CD4-positive, alpha-beta T cell (primary cell): Measurements from ENCODE around the gene PGGT1B. TPM values are rescaled to one million over a fixed set of nuclear protein-coding genes. Genes with fewer than 3 reads are reported as not detected.

Source experiments
- ATAC-seq: fragments of 200-7000 bp; cut with Tn5 transposase; one replicate; pipeline ENCODE4 v1.10.0; 2022; ENCODE audit warnings: mild to moderate bottlenecking; ENCODE audit not compliant: poor library complexity
- CTCF ChIA-PET: fragments of 350-600 bp; sonication (Branson Sonifier 250); formaldehyde crosslinking; loops from one replicate; lab custom pipeline; 2021; ENCODE audit warnings: antibody characterized with exemption, inconsistent platforms; lab: Charles Lee
- POLR2A ChIA-PET: fragments of 350-600 bp; sonication (Branson Sonifier 250); formaldehyde crosslinking; loops from one replicate; lab custom pipeline; 2021; ENCODE audit warnings: antibody characterized with exemption, inconsistent platforms; lab: Charles Lee
- DNase-seq, 14 experiments: peaks; one replicate each; pipeline ENCODE4 v3.0.0-alpha.2; 2013 to 2020; ENCODE audit warnings: mixed read lengths in 2 of 14
- H3K27ac ChIP-seq, 2 donors: one replicate each; pipeline versions ENCODE4 v1.5.1 to v1.7.0; 2013; ENCODE audit warnings: low read length in 2 of 2, low read depth in 1 of 2, mild to moderate bottlenecking in 1 of 2
- H3K27me3 ChIP-seq, 2 experiments: 1 replicate in 1 of 2; 2 replicates in 1 of 2; pipeline versions ENCODE4 v1.6.1 to v1.7.0; 2013; ENCODE audit warnings: low read length in 2 of 2, control low read depth in 1 of 2, mild to moderate bottlenecking in 1 of 2, moderate library complexity in 1 of 2; ENCODE audit not compliant: insufficient read depth in 2 of 2, control insufficient read depth in 1 of 2
- H3K36me3 ChIP-seq: one replicate; pipeline ENCODE4 v1.6.1; 2013; ENCODE audit warnings: low read length, control low read depth; ENCODE audit not compliant: insufficient read depth
- H3K4me1 ChIP-seq: one replicate; pipeline ENCODE4 v1.6.1; 2013; ENCODE audit warnings: low read length, control low read depth; ENCODE audit not compliant: insufficient read depth
- H3K4me3 ChIP-seq: one replicate; pipeline ENCODE4 v1.5.1; 2013; ENCODE audit warnings: mild to moderate bottlenecking, low read length, moderate library complexity
- H3K9me3 ChIP-seq, 2 experiments: 1 replicate in 1 of 2; 2 replicates in 1 of 2; pipeline versions ENCODE4 v1.6.1 to v1.7.0; 2013; ENCODE audit warnings: low read length in 2 of 2, mild to moderate bottlenecking in 2 of 2, control low read depth in 1 of 2, moderate library complexity in 1 of 2; ENCODE audit not compliant: control insufficient read depth in 1 of 2, insufficient read depth in 1 of 2
- H3K27ac Mint-ChIP-seq: one replicate; pipeline ENCODE4 v1.8.0; 2020; ENCODE audit warnings: mixed read lengths
- H3K27me3 Mint-ChIP-seq: one replicate; pipeline ENCODE4 v1.8.0; 2021; ENCODE audit warnings: mixed read lengths
- H3K36me3 Mint-ChIP-seq: one replicate; pipeline ENCODE4 v1.8.0; 2021; ENCODE audit warnings: low read depth, mixed read lengths
- H3K4me1 Mint-ChIP-seq: one replicate; pipeline ENCODE4 v1.8.0; 2021; ENCODE audit warnings: low read depth, mixed read lengths
- H3K4me3 Mint-ChIP-seq: one replicate; pipeline ENCODE4 v1.8.0; 2020; ENCODE audit warnings: mild to moderate bottlenecking, mixed read lengths
- H3K9me3 Mint-ChIP-seq: one replicate; pipeline ENCODE4 v1.8.0; 2020; ENCODE audit warnings: mixed read lengths
- intact Hi-C, 2 experiments: fragments of 100-400 bp; cut with DNase I in 1 of 2; cut with micrococcal nuclease in 1 of 2; formaldehyde crosslinking; loops; one replicate each; pipeline versions ENCODE4 v1.15.1 to v1.9.0; 2023 to 2025; cut with DNase I, micrococcal nuclease
- total RNA-seq, 174 experiments: library from RNA in 2 of 174; stranded (reverse) in 2 of 174; gene quantifications; one replicate each; pipeline ENCODE4 v1.2.3 and lab custom pipeline; 2021 to 2026
- TF ChIP-seq, protein P1 (sequence below): fragments of 200-600 bp; IDR thresholded peaks from one replicate; pipeline ENCODE4 v1.8.0; 2022; ENCODE audit warnings: antibody characterized with exemption, mild to moderate bottlenecking

PGGT1B gene
- total RNA-seq, 2 experiments from 2014 or later: 37.5 to 39.3 TPM

DNA sequence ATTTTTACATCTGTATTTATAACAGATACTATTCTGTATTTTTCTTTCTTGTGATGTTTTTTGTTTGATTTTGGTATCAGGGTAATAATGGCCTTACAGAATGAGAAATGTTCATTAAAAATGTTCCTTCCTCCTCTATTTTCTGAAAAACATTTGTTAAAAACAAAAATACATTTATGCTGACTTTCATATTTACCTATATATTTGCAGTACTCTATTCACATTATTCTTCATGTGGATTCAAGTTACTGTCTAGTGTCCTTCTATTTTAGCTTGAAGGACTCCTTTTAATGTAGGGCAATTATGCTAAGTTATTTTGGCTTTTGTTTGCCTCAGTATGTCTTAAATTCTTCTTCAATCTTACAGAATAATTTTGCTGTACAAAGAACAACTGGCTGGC is 28.7 kb upstream of the PGGT1B start:
- Histone ChIP-seq H3K4me1 (peaks cover 8% of the 10 kb centered on the region), H3K9me3 (peaks cover 0 to 4% of the 10 kb centered on the region in 2 experiments), H3K36me3 (no peaks in the 10 kb centered on the region), H3K4me3 (no peak overlapping the region), H3K27ac (no peak overlapping the region), H3K27me3 (no peaks in the 10 kb centered on the region)
- DNase-seq (no peak), ATAC-seq (no peak)
- TF ChIP-seq, protein P1, sequence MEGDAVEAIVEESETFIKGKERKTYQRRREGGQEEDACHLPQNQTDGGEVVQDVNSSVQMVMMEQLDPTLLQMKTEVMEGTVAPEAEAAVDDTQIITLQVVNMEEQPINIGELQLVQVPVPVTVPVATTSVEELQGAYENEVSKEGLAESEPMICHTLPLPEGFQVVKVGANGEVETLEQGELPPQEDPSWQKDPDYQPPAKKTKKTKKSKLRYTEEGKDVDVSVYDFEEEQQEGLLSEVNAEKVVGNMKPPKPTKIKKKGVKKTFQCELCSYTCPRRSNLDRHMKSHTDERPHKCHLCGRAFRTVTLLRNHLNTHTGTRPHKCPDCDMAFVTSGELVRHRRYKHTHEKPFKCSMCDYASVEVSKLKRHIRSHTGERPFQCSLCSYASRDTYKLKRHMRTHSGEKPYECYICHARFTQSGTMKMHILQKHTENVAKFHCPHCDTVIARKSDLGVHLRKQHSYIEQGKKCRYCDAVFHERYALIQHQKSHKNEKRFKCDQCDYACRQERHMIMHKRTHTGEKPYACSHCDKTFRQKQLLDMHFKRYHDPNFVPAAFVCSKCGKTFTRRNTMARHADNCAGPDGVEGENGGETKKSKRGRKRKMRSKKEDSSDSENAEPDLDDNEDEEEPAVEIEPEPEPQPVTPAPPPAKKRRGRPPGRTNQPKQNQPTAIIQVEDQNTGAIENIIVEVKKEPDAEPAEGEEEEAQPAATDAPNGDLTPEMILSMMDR: no peak
- ChIA-PET CTCF (no interaction called here), POLR2A (no interaction called here)
- no peak overlapping the region for H3K4me3 Mint-ChIP-seq
- H3K9me3 Mint-ChIP-seq: peaks cover 2% of the 10 kb centered on the region
- intact Hi-C loops: no loop called here
- H3K36me3 Mint-ChIP-seq: no peaks in the 10 kb centered on the region
- peaks cover 11% of the 10 kb centered on the region for H3K4me1 Mint-ChIP-seq
- no peak overlapping the region for H3K27ac Mint-ChIP-seq
- H3K27me3 Mint-ChIP-seq: no peaks in the 10 kb centered on the region

DNA sequence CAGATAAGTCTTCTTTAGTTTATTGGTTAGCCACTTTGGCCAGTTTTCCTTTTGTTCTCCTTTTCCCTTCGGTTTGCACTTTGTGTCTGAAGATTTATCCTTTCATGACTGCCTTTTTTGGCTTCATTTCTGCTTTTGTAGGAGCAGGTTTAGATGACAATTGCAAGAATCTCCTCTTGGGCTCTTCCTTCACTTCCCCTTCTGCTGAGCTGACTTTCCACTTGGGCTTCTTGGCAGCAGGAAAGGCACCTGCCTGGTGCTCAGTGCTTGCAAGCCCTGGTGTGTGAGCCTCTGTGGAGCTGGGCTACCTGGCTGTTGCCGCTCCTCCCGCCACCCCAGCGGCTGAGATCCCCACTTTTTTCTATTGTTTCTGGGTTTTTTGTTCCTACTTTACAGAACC is 26.4 kb upstream of the PGGT1B start:
- peaks cover 0 to 4% of the 10 kb centered on the region in 2 experiments for H3K9me3 ChIP-seq
- no peak overlapping the region for H3K4me3 ChIP-seq
- H3K4me1 ChIP-seq: no peaks in the 10 kb centered on the region
- TF ChIP-seq, protein P1: no peak
- Mint-ChIP-seq H3K9me3 (peaks cover 2% of the 10 kb centered on the region), H3K27ac (no peak overlapping the region), H3K4me3 (no peak overlapping the region), H3K4me1 (peaks cover 4% of the 10 kb centered on the region), H3K27me3 (no peaks in the 10 kb centered on the region), H3K36me3 (peaks cover 3% of the 10 kb centered on the region)
- intact Hi-C loops: no loop called here
- no peaks in the 10 kb centered on the region for H3K36me3 ChIP-seq
- ChIA-PET CTCF (no interaction called here), POLR2A (no interaction called here)
- no peak for DNase-seq
- ATAC-seq: no peak
- no peak overlapping the region for H3K27ac ChIP-seq
- H3K27me3 ChIP-seq: no peaks in the 10 kb centered on the region

DNA sequence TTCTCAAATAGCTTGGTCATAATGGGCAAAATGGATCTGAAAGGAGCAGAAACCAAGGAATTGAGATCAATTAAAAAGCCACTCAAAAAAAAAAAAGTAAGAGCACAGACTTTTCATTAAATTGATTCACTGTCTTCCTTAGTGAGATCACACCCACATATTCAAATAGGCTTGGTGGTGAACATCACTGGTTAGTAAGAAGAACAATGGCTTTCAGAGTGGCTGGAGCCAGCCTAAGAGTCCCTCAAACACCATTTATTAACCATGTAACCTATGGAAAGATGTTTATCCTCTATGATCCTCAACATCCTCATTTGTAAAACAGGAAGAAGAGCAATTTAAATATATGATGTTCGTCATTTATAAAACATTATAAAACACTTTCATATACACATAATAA is 21.3 kb upstream of the PGGT1B start:
- ChIA-PET POLR2A (no interaction called here), CTCF (interaction anchor here (0.7 kb wide), 1 partner anchor 291 kb away, joined by 3 read pairs; no protein-coding TSS in a partner anchor)
- Mint-ChIP-seq H3K36me3 (peaks cover 3% of the 10 kb centered on the region), H3K27me3 (no peaks in the 10 kb centered on the region), H3K27ac (no peak overlapping the region), H3K4me3 (no peak overlapping the region), H3K4me1 (peaks cover 4% of the 10 kb centered on the region), H3K9me3 (no peaks in the 10 kb centered on the region)
- intact Hi-C loops: no loop called here
- Histone ChIP-seq H3K9me3 (no peaks in the 10 kb centered on the region), H3K27ac (no peak overlapping the region), H3K4me1 (no peaks in the 10 kb centered on the region), H3K4me3 (no peak overlapping the region), H3K36me3 (no peaks in the 10 kb centered on the region), H3K27me3 (no peaks in the 10 kb centered on the region)
- TF ChIP-seq, protein P1: no peak
- ATAC-seq (no peak), DNase-seq (no peak)
